ENCODE measurements around the gene RNF208.

DNA sequence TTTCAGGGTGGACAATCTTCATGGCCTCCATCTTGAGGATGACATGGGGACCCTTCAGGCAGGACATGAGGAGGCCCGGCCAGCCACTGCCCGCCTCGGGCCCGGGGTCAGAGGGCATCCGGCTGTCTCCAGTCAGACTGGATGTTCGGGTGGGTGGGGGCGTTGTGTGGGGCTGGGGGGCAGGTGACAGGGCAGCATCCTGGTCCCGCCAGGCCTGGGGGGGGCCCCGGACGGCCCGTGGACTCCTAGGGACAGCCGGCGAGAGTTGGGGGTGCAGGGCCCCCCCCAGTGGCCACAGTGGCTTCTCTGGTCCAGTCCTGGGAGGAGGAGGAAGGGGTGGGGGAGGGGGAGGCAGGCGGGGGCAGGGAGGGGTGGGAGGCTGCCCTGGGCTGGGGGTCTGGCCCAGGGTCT is 940 bp downstream of the RNF208 start:
- TF ChIP-seq, protein P1, sequence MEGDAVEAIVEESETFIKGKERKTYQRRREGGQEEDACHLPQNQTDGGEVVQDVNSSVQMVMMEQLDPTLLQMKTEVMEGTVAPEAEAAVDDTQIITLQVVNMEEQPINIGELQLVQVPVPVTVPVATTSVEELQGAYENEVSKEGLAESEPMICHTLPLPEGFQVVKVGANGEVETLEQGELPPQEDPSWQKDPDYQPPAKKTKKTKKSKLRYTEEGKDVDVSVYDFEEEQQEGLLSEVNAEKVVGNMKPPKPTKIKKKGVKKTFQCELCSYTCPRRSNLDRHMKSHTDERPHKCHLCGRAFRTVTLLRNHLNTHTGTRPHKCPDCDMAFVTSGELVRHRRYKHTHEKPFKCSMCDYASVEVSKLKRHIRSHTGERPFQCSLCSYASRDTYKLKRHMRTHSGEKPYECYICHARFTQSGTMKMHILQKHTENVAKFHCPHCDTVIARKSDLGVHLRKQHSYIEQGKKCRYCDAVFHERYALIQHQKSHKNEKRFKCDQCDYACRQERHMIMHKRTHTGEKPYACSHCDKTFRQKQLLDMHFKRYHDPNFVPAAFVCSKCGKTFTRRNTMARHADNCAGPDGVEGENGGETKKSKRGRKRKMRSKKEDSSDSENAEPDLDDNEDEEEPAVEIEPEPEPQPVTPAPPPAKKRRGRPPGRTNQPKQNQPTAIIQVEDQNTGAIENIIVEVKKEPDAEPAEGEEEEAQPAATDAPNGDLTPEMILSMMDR (IDR thresholded peaks at IDR 0.05; ENCODE audit: insufficient read depth, low read depth, low read length), result no peak
- TF ChIP-seq EZH2 (IDR thresholded peaks at IDR 0.05; ENCODE audit: insufficient read depth, low read length), result no peak
